Left ventricle myocardium inferior (tissue), 1 donor: Measurements from ENCODE around the gene PSMD3. TPM values are rescaled to one million over a fixed set of nuclear protein-coding genes. Genes with fewer than 3 reads are reported as not detected.
A peak's percentile ranks its signal among the peaks of the same experiment; 100 is the strongest.
"Not testable (repeated sequence)": the region's sequence is repeated elsewhere in the genome, so short reads cannot be mapped to it uniquely, and the experiment has no call there.

Experiments used
- DNase-seq: peaks from one replicate; pipeline ENCODE4 v3.0.0-alpha.2; 2020
- H3K27ac ChIP-seq: fragments of 200-600 bp; replicated peaks from 2 replicates; pipeline ENCODE4 v1.8.0; 2021
- H3K27me3 ChIP-seq: fragments of 200-600 bp; 2 replicates; pipeline ENCODE4 v1.8.0; 2021; ENCODE audit warnings: low read depth
- H3K36me3 ChIP-seq: fragments of 200-600 bp; 2 replicates; pipeline ENCODE4 v1.8.0; 2021
- H3K4me1 ChIP-seq: fragments of 200-600 bp; 2 replicates; pipeline ENCODE4 v1.8.0; 2021
- H3K4me3 ChIP-seq: fragments of 200-600 bp; 2 replicates; pipeline ENCODE4 v1.8.0; 2021; ENCODE audit warnings: mild to moderate bottlenecking, moderate library complexity
- H3K9me3 ChIP-seq: fragments of 200-600 bp; replicated peaks from 2 replicates; pipeline ENCODE4 v1.8.0; 2021
- CTCF ChIP-seq: fragments of 200-600 bp; IDR thresholded peaks from 2 replicates; pipeline ENCODE4 v1.8.0; 2021; ENCODE audit warnings: antibody characterized with exemption, mild to moderate bottlenecking, borderline replicate concordance
- intact Hi-C: fragments of 100-400 bp; cut with micrococcal nuclease; formaldehyde crosslinking; loops from one replicate; pipeline ENCODE4 v1.11.0; 2022
- total RNA-seq: library from RNA; stranded (reverse); fragmentation: NEBNext Ultra II Directional; extraction: Animal tissue kit (Norgen Biotek cat#: 25700); gene quantifications from one replicate; pipeline ENCODE4 v1.2.1, GENCODE V29; 2021
- donor health status: DM: no; HTN: yes; CAD: no; lungs with severe emphysema.

The PSMD3 gene
- total RNA-seq, 1 donor from 2014 or later = 86.7 TPM

GRCh38 chr17:39946551-39947330, 33.9 kb upstream of the PSMD3 start:
- H3K36me3 ChIP-seq = no peaks in the 10 kb centered on the region
- intact Hi-C loops = no loop called here
- peaks cover 16% of the 10 kb centered on the region for H3K4me1 ChIP-seq
- H3K27ac ChIP-seq = no peak overlapping the region
- no peak overlapping the region for H3K4me3 ChIP-seq
- peaks cover 5% of the 10 kb centered on the region for H3K27me3 ChIP-seq
- no peak for DNase-seq
- no peak for TF ChIP-seq CTCF
- no peaks in the 10 kb centered on the region for H3K9me3 ChIP-seq

GRCh38 chr17:39948489-39948828, 32.1 kb upstream of the PSMD3 start:
- H3K9me3 ChIP-seq, H3K27ac ChIP-seq, H3K27me3 ChIP-seq, H3K4me3 ChIP-seq, intact Hi-C loops, DNase-seq, H3K36me3 ChIP-seq: not testable (repeated sequence)
- H3K4me1 ChIP-seq = peaks cover 28% of the 10 kb centered on the region

GRCh38 chr17:39949028-39949427, 31.6 kb upstream of the PSMD3 start:
- Histone ChIP-seq H3K4me1 (peaks cover 27% of the 10 kb centered on the region), H3K9me3 (no peaks in the 10 kb centered on the region), H3K4me3 (no peak overlapping the region), H3K36me3 (no peaks in the 10 kb centered on the region), H3K27ac (no peak overlapping the region), H3K27me3 (peaks cover 1% of the 10 kb centered on the region)
- no peak for TF ChIP-seq CTCF
- intact Hi-C loops = no loop called here
- no peak for DNase-seq

GRCh38 chr17:39950871-39951348, 29.7 kb upstream of the PSMD3 start:
- Histone ChIP-seq H3K4me3 (no peak overlapping the region), H3K4me1 (peaks cover 26% of the 10 kb centered on the region), H3K9me3 (no peaks in the 10 kb centered on the region), H3K27ac (peak overlapping the region; percentile 71), H3K27me3 (no peaks in the 10 kb centered on the region), H3K36me3 (no peaks in the 10 kb centered on the region)
- intact Hi-C loops = no loop called here
- DNase-seq = peak; percentile 44
- TF ChIP-seq CTCF = no peak

DNA sequence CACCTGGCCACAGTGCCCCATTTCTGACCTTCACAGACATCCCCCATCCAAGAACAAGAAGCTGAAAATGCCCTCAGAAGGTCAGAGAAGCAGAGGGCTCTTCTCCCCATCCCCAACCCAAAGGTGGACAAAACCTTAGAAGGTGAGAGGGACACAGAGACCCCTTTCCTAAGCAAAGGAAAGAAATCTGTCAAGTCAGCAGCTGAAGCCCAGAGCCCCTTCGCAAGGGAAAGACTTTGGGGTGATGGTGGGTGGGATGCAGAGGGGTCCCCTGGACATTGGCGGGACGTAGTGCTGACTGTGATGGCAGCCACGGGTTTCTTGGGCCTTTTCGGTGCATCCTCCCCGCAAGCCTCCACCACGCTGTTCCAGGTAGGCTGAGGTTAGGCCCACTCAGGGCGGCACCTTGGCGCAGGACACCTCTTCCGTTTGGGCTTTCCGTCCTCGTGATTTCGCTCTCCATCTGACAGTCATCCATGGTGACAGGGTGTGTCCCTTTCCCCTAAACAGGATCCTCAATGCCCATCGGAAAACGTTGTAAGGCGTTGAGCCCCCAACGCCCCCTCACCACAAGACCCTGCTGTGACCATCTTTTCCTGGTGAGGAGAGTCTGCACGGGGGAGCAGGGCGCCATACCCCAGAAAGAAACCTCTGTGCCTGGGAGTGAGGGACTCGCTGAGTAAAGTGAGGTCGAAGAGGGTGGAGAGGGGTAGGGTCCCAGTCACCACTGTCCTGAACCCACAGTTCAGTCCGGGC, 28.5 kb upstream of the PSMD3 start:
- Histone ChIP-seq H3K36me3 (no peaks in the 10 kb centered on the region), H3K4me3 (peak overlapping the region; percentile 64), H3K27ac (peak overlapping the region; percentile 71), H3K4me1 (peaks cover 26% of the 10 kb centered on the region), H3K9me3 (no peaks in the 10 kb centered on the region), H3K27me3 (no peaks in the 10 kb centered on the region)
- no peak for DNase-seq
- intact Hi-C loops = no loop called here
- TF ChIP-seq CTCF = no peak
